HG03039 (cell line): Measurements from ENCODE around the gene ZSCAN9.

Experiments
- ATAC-seq: cut with Tn5 transposase; IDR thresholded peaks from one replicate; pipeline ENCODE4 v1.9.1; 2021; ENCODE audit warnings: mild to moderate bottlenecking, moderate library complexity; ENCODE audit not compliant: unreplicated experiment

The ZSCAN9 gene

GRCh38 chr6:28220257-28221133 lies 4.6 kb upstream of the ZSCAN9 start:
- ATAC-seq: no peak

DNA sequence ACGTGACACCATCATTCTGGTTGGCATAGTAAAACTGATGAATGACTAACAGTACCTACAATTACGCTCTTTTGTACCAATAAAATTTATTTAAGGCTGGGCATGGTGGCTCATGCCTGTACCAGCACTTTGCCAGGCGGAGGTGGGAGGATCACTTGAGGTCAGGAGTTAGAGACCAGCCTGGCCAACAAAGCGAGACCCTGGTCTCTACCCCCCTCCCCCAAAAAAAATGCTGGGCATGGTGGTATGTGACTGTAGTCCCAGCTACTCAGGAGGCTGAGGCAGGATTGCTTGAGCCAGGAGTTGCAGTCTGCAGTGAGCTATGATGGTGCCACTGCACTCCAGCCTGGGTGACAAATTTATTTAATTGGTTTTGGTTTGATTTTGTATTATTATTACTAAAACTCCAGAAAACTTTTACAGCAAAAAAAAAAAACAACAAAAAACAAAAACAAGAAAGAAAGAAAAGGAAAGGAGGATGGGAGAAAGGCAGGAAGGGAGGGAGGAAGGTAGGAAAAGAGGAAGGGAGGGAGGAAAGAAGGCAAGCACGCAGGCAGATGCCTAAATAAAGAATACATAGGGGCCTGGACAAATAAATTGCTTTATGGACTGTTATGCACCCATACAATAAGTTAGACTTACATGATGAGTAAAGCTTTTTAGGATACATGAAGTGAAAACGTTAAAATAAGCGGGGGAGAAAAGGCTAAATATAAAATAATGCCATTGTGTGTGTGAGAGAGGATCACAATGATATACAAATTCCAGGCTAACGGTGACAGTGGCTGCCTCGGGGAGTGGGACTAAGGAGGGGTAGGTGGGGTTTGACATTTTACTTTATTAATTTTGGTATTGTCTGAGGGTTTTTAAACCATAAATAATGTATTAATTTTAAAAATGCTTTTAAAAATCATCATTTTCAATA lies 682 bp upstream of the ZSCAN9 start:
- ATAC-seq: no peak

DNA sequence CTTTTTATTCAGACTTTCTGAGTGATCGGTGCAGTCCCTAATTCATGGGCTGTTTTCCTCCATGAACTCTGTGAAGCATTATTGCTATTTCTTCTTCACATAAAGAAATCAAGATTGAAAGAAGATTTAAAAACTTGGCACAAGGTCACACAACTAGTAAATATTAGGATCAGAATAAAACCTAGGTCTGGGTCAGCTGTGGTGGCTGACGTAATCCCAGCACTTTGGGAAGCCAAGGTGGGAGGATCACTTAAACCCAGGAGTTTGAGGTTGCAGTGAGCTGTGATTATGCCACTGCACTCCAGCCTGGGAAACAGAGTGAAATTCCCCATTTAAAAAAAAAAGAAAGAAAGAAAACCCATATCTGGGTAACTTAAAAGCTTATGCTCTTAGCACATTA lies 1.4 kb downstream of the ZSCAN9 start:
- ATAC-seq: no peak

DNA sequence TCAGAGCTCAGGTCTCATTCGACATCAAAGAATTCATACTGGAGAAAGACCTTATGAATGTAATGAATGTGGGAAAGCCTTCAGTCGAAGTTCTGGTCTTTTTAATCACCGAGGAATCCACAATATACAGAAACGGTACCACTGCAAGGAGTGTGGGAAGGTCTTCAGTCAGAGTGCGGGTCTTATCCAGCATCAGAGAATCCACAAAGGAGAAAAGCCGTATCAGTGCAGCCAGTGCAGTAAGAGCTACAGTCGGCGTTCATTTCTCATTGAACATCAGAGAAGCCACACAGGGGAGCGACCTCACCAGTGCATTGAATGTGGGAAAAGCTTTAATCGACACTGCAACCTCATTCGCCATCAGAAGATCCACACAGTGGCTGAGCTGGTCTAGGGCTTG lies 7.7 kb downstream of the ZSCAN9 start:
- ATAC-seq: no peak

- no peak for ATAC-seq
These were observed 10.9 kb downstream of the ZSCAN9 start for GRCh38 chr6:28235912-28236452.

- ATAC-seq: no peak
These were observed 14.6 kb downstream of the ZSCAN9 start for GRCh38 chr6:28239636-28240035.

- ATAC-seq: no peak
These were observed 15.4 kb downstream of the ZSCAN9 start for GRCh38 chr6:28240471-28240870.

DNA sequence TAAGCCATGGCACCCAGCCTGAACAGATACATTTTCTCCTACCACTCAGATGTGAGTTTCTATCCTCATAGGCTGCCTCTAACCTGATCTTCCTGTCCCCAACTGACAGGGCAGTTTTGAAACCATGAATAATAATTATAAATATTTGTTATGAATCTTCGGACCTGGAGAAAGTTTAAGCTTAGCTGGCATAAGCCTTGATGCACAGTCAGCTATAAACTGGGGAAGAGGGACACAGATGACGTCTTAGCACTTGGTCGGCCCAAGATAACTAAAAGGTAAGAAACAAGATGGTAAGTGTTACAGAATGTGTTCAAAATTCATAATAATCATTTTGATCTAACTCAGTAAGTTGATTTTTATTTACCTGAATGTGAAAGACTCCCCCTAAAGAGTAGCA lies 18.9 kb downstream of the ZSCAN9 start:
- no peak for ATAC-seq

GRCh38 chr6:28245206-28245941 lies 20.3 kb downstream of the ZSCAN9 start:
- no peak for ATAC-seq

GRCh38 chr6:28248916-28249315 lies 23.8 kb downstream of the ZSCAN9 start:
- ATAC-seq: no peak

- no peak for ATAC-seq
These were observed 25.7 kb downstream of the ZSCAN9 start for GRCh38 chr6:28250747-28251146.

- peak; percentile 39 for ATAC-seq
These were observed 26.6 kb downstream of the ZSCAN9 start for GRCh38 chr6:28251661-28252008.

DNA sequence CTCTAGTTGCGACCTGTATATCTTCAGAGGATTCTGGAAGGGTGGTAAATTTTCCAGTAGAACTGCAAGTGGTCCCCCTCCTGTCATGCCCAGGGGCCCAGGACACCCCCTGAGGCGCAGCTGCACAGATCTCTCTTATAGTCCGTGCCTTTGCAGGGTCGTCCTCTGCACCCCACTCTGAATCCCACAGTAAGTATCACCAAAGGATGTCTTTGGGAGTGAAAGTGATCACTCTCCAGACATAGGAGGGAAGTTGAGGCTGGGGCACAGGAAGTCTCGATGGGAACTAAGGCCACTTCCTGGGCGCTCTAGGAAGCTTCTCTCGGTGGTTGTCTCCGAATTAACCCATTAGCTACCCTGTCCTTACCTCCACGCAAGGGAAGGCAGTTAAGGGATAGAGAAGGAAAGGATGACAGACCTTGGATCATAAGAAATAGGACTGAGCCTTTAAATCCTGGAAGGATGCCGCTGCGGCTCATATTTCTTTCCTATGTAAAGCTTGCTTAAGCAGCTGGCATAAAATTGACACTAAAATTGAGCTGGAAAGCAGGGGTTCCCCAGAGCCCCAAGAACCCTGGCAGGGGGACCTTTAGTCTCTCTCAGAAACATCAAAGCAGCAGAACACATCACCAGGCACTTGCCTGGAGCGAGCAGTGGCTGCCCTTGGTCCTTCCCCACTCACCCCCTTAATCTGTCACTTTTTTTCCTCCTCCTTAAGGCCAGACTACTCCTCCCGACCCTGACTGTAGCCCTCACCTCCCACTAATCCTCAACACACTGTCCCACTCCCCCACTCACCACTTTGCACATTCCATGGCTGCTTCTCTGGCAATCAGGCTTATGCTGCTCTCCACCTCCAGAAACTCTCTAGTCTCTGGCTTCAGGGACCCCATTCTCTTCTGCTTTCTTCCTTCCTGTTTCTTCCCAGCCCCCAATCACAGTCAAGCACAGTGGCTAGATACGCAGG lies 27.2 kb downstream of the ZSCAN9 start, which contains the start of gene ZKSCAN4:
ZKSCAN4 (minus strand) TSS at position 261 of the 967 bp plus-strand sequence. CDS start 289 bp downstream, outside the sequence.
- peak; percentile 68 for ATAC-seq

- no peak for ATAC-seq
These were observed 29.0 kb downstream of the ZSCAN9 start for GRCh38 chr6:28254121-28254519.

GRCh38 chr6:28257042-28257441 lies 32.0 kb downstream of the ZSCAN9 start:
- ATAC-seq: no peak

GRCh38 chr6:28258877-28259777 lies 34.1 kb downstream of the ZSCAN9 start, which contains the start of gene NKAPL:
NKAPL (plus strand) TSS chr6:28259297; CDS start chr6:28259372, 75 bp downstream.
- no peak for ATAC-seq

DNA sequence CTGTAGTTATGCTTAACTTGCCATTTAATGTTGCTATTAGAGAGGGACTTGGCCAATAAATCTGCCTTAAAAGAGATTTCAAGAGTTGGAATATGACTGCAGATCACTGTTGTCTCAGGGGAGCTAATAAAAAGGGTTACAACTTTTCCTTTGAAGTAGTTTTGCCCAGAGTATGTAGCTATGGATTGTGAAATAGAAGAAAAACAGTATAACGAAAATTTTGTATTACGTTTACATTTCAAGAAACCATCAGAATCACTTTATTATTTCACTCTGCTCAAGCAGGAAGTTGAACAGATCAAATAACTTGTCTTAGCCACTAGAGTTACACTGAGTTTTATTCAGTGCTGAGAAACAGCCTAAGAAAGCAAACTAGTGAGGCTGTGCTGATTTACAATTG lies 38.8 kb downstream of the ZSCAN9 start:
- ATAC-seq: no peak

DNA sequence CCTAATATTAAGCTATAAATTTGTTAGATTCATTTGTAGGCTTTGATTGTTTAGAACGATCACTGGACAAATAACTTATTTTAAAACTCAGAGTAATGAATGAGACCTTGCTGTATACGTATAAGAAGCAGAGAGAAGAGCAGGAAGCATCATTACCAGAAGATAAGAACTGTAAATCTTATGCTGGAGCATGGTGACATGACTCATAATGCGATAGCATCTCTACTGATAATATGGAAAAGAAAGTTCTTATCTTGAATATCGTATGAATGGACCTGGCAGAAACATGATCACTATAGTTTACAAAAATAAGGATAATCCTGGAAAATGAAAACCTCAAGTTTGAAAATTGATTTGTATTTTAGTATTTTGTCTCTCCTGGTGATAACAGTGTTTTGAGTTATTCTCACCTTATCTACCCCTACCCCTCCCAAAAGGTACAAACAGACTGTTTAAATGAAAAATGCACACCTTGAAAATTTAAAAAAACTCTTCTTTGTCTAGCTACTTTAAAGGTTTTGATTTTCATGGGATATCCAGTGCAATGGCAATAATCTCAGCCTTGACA lies 39.8 kb downstream of the ZSCAN9 start:
- ATAC-seq: no peak
